GM19468 (cell line): ENCODE results near the gene SYNE2.
"Not testable (repeated sequence)": the region's sequence is repeated elsewhere in the genome, so short reads cannot be mapped to it uniquely, and the experiment has no call there.

ENCODE experiments used
- ATAC-seq: cut with Tn5 transposase; IDR thresholded peaks from one replicate; pipeline ENCODE4 v1.9.1; 2021; ENCODE audit warnings: mild to moderate bottlenecking, moderate library complexity, moderate number of reproducible peaks; ENCODE audit not compliant: unreplicated experiment; ENCODE audit errors: extremely low read depth

The SYNE2 gene

DNA sequence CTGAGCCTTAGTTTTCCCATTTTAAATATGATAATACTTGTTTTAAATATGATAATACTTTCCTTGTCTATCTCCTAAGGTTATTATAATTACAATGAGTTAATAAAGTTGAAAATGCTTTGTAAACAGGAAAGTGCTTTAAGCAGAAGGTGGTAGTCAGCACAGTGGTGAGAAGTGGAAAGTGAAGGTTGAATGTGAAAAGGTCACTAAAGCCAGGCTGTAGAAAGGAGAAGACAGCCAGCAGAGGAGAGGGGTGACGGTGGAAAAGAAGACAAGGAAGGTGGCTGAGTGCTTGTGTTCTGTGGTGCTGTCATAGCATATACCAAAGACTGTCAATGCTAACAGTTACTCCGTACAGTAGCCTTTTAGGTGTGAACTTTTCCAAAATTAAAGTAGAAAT lies 323.5 kb downstream of the SYNE2 start:
- ATAC-seq = no peak

DNA sequence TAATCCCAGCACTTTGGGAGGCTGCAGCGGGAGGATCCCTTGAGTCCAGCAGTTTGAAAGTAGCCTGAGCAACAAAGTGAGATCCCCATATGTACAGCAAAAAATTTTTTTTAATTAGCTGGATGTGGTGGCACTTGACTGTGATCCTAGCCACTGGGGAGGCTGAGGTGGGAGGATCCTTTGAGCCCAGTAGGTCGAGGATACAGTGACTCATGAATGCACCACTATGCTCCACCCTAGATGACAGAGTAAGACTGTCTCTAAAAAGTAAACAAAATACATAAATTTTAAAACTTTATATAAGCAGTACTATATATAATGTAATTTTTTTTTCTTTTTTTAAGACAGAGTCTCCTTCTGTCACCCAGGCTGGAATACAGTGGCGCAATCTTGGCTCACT lies 326.0 kb downstream of the SYNE2 start:
- ATAC-seq = no peak

DNA sequence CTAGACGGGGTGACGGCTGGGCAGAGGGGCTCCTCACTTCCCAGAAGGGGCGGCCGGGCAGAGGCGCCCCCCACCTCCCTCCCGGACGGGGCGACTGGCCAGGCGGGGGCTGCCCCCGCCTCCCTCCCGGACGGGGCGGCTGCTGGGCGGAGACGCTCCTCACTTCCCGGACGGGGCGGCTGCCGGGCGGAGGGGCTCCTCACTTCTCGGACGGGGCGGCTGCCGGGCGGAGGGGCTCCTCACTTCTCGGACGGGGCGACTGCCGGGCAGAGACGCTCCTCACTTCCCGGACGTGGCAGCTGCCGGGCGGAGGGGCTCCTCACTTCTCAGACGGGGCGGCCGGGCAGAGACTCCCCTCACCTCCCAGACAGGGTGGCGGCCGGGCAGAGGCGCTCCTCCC lies 330.1 kb downstream of the SYNE2 start:
- ATAC-seq = not testable (repeated sequence)

DNA sequence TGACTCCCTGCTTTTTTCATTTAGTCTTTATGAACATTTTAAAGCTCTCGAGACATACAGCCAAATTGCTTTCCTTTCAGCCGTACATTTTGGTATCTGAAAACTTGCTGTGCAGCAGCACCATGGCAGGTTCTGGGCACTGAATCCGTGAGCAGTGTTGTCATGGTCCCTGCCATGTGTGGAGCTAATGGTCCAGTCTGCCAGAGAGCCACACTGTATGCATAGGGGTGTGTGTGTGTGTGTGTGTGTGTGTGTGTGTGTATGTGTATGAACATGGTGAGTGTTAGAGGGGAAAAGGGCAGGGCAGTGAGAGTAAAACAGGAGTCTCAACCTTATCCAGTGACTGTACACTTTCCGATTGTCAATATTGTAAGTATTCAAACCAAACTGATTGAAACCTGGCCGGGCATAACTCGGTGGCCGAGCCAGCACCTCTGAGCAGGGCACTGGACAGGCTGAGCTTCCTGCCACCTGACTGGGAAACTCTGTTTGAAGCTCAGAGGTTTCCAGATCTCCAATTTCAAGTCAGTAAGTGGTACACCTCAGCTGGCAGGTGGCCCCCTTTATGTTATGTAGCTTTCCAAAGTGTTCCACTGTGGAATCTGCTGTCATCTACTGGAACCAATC lies 331.4 kb downstream of the SYNE2 start:
- no peak for ATAC-seq

DNA sequence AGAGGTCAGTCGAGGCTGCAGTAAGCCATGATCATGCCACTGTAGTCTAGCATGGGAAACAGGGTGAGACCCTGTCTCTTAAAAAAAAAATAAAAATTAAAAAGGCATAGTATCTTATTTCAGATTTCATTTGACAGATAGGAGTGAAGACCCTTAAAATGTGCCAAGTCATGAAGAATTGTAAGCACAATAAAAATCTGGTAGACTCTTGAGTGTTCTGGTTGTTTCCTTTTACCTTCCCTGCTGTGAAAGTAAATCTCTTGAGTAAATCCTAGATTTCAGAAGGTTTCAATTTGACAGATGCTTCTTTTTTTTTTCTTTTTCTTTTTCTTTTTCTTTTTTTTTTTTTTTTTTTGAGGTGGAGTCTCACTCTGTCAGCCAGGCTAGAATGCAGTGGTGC lies 332.4 kb downstream of the SYNE2 start:
- ATAC-seq = no peak

DNA sequence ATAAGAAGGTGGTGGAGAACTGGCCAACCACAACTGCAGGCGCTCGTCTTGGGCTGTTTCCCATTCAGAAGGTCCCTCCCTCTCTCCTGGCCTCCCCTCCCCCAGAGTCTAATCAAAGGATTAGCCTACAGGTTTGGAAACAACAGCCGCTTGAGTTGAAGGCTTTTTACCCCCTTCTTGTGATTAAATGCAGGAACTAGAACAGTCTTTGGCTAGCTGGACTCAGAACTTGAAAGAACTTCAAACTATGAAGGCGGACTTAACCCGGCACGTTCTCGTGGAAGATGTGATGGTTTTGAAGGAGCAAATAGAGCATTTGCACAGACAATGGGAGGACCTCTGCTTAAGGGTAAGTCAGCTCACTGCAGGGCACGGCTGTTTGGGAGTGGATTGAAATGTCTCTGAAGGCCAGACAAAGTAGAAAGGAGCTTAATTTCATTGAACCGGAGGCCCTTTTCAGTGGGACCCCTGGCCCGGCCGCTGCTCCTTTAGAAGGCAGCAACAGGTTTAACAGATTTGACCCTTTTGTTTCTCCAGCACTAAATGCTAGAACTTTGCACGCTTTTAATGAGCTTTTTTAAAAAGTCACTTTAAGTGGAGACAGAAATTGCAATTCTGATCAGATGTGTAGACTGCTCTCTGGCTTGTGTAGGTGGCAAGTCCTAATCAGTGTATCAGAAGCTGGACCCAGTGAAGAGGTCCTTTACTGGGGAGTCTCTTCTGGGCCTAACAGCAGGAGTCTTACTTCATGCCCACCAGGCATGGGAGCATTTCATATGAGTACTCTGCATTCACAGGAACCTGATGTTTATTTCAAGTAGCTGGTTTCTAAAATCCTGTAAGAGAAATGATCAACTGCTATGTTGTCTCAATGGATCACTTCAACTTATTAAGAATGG lies 333.7 kb downstream of the SYNE2 start:
- no peak for ATAC-seq

DNA sequence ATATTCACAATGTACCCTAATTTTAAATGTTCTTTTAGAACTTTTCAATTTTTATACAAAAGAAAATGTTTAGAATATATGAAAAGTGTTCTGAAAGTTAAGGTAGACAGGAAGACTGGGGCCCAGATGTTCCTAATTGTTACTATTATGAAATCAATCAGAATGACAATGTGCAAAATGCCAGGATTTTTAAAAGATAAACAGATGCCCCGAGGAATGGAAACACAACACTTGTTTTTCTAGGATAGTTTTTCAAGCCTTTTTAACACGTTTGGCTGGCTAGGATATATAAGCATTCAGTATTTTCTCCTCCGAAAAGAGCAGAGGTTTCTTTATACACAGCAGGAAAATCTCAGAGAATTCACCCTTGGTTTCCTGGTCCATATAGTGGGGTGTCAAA lies 334.5 kb downstream of the SYNE2 start:
- no peak for ATAC-seq

DNA sequence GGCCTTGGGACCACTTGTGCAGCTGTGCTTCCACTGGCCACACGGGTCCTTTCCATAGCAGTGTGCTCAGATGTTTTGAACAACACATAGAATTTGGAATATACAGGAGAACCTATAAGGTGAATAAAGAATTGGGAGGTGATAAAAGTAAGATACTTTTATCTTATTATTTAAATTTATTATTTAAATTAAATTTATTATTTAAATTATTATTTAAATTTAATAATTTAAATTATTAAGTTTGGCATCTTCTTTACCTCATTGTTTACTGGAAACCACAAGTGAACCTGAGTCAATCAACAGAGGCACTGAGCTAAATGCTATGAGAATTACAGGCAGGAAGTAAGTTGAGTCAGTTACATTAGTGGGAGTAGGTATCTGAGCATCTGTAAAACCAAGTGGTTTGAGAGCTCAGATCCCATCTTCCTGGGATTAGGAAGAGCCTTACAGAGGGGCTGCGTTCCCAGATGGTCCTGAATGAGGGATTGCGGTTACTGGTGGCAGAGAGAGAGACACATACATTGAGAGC lies 338.2 kb downstream of the SYNE2 start:
- ATAC-seq = no peak

DNA sequence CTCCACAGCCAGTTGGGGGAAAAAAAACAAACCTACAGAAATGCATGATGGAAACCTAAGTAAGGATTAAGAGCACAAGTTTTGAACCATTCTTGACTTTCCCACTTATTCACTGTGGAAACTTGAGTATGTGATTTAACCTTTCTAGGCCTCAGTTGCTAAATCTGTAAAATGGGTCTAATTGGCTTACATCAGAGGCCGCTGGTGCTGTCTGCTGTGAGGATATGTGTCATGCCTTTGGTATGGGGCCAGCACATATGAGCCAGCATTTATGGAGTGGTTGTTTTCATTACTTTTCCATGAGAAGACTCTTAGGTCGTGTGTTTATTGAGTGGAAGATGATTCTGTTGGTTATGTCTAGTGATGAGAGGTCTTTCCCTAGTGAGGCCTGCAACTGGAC lies 339.0 kb downstream of the SYNE2 start:
- no peak for ATAC-seq

DNA sequence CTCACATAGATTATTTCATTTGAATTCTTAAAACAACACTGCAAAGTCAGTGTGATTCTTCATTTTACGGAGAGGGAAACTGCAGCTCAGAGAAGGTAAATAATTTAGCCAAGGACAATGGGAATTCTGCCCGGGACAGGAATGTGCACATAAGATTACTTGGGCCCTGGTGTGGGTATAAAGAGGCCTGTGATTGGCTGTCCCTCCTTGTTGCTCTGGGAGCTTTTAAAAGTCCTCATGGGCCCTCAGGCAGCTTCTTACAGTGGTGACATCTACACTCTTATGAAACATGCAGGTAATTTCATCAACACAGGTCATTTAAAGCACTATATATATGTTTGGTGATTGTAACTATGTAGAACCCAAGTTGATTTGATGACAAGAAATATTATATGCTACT lies 341.0 kb downstream of the SYNE2 start:
- ATAC-seq = no peak

DNA sequence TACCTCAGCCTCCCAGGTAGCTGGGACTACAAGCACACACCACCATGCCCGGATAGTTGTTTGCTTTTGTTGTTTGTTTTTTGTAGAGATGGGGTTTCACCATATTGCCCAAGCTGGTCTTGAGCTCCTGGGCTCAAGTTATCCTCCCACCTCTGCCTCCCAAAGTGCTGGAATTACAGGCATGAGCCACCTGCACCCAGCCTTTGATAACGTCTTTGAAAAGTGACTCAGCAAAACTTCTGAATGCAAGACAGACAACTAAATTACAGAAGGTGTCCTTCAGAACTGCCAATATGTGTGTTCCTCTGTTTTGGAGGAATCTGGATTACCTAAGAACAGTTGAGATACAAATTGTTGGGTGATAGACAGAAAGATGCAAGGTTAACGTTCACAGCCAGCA lies 341.6 kb downstream of the SYNE2 start:
- no peak for ATAC-seq

DNA sequence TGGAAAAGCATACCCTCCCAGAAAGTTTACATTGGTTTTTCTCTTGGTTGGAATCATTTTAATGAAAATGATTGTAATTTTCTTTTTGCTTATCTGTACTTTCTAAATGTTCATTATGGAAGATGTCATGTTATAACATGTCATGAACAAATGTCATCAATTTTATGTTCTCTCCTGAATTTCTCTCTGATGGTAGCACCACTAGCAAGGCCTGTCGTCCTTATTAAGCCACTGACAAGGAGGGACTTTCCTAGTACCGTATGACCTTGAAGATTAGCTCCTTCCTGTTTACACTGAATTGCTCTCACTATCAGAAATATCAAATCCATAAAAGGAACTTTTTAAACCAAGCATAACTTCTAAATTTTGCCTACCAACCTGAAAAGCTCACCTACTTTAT lies 342.4 kb downstream of the SYNE2 start:
- ATAC-seq = no peak

DNA sequence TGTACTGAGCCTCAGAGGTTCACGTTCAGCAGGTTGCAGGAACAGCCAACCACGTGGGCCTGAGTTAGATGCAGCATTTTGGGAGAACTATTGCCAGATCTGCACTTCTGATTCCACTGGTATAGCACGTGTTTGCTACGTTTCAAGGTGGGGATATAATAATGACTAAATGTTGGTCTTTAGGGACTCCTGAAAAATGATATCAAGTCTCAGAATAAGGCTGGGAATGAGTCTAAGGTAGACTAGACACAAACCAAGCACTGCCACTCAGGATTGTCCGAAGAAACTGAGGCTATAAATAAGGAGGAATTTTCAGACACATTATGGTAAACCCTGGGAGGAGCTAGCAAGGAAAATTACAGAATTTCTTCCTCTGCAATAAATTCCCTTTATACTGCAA lies 343.3 kb downstream of the SYNE2 start:
- ATAC-seq = no peak

DNA sequence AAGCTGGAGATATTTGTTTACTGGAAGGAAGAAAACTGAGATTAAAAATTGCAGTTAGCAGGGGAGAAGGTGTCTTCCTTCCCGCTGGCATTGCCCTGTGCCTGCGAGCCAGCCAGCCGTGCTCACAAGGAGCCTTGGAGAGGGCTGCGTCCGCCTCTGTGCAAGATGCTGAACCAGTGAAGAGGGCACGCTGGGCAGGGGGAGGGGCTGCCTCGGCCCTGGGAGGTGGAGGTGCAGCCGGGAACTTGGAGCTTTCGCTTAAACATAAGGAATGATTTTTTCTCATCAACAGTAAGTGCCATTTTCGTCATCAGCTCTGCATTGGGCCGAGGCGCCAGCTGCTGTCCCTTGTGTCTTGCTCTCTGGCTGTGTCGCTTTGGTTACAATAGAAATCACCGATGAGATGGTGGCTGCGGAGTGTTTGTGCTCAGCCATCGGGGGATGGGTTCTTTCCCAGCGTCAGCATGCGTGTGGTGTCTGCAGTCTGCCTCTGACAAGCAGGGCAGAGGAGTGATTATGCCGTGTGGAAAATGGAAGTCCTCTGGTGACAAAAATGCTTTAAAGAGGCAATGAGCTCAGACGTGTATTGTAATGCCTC lies 344.1 kb downstream of the SYNE2 start:
- ATAC-seq = no peak

DNA sequence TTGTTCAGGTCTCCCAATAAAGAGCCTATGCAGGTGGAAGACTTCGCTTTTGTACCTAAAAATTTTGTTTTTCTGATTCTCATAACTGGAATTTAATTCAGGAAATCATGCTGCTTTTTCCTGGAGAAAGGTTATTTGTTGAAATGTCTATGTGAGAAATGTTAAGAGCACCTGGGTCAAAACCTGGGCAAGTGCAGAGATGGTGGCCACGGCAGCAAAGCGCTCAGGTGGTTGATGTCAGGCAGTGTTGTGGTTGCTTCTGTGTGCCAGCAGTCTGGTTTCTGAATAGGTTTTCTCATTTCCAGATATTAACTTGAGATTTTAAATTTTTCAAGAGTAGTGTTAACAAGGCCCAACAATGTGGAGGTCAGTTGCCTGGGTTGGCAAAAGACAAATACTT lies 345.2 kb downstream of the SYNE2 start:
- ATAC-seq = no peak

DNA sequence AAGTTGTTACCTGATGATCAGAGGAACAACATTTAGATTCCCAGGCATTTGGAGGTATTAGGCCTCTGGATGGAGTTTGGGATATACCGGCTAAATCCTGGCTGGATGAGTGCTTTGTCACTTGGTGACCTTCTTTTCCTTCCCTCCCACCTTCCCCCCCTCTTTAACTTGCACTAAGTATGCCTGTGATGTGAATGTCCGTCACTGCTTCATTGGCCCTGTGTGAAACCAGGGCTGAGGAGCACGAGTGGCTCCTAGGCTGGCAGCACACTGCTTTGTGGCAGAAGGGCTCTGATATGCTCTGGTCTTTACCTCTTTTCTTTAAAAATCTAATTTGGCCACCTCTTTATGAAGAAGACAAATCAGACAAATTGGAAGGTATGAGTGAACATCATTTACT lies 345.7 kb downstream of the SYNE2 start:
- no peak for ATAC-seq

DNA sequence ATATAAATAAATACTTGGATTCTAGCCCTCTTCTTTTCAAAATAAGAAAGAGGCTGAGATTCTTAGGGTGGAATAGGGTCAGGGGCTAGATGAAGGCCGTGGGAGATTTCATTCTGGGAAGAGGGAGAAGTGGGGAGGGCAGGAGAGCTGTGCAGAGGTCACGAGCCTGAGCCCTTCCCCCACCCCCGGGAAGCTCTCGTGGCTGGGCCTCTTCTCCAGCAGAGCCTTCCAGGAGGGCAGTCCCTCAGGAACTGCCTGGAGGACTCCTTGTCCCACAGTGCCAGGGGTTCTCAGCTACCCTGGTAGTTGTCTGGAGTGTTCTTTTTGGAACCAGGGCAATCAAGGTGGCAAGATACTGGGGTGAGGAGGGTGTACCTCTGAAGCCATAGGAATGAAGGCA lies 347.4 kb downstream of the SYNE2 start:
- no peak for ATAC-seq

DNA sequence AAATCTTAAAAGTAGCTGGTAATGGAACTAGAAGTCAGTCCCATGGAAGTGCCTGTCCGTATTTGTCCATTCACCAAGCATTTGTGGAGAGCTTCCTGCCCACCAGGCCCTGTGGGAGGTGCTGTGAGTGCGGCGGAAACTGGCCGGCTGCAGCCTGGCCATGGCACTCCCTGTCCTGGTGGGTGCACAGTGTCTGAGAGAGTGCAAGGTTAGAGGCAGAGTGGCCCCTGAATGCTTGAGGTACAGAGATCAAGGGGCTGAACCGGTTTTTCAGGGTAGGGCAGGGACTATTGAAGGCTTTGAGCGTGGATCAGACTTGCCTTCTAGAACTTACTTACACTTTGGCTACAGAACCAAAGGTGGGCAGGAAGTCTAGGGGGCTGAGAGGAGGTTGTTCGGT lies 348.5 kb downstream of the SYNE2 start:
- no peak for ATAC-seq

DNA sequence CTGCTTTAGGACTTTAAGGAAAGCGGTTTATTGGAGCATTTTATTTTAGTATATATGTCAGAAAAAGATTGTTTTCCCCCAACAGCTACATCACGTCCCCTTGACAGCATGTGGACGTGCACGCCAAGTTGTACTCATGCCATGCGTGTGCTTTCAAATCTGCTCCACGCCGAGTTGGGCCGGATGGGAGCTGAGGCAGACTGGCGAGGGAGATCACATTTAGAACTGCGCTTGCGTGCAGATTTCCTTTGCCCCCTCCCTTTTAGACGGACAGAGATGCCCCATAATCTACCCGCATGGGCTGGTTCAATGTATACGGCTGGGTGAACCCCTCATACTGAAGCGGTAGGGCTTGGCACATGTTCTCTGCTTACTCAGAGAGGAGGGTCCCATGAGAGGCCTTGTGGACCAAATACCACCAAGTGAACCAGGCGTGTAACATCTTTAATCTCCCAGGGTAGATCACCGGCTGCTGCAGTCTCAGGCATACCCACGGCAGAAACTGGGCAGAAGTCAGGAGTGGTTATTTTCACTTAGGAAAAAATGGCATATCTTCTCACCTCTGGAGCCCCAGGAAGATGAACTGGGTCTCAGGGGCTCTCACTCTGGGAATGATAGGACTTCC lies 349.2 kb downstream of the SYNE2 start:
- no peak for ATAC-seq

DNA sequence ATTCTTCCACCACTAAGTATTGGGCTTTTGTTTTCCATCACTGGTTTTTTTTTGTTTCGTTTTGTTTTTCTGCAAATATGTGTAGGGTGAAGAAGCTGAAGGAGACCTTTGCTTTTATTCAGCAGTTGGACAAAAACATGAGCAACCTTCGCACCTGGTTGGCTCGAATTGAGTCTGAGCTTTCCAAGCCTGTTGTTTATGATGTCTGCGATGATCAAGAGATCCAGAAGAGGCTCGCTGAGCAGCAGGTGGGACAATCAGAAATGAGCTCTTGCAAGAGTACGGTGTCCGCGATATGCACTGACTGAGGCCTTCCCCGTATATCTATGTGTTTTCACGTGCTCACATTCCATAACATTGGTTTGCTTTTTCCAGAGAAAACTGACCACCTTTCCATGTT lies 349.9 kb downstream of the SYNE2 start:
- no peak for ATAC-seq
